ENCODE data around the gene FAM184B.

FAM184B gene

DNA sequence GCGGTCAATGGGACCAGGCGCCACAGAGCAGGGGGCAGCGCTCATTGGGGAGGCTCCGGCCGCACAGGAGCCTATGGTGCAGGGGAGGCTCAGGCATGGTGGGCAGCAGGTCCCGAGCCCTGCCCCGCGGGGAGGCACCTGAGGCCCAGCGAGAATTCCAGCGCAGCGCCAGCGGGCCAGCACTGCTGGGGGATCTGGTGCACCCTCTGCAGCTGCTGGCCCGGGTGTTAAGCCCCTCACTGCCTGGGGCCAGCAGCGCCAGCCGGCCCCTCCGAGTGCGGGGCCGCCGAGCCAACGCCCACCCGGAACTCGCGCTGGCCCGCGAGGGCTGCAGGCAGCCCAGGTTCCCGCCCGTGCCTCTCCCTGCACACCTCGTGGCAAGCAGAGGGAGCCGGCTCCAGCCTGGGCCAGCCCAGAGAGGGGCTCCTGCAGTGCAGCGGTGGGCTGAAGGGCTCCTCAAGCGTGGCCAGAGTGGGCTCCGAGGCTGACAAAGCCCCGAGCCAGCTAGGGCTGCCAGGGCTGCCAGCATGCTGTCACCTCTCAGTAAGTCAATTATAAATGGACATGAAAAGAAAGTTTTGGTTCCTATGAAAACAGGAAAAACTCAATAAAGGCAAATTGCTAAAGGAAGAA, 14.5 kb downstream of the FAM184B start:
- Histone ChIP-seq H3K36me3 (replicated peaks; ENCODE audit: insufficient read depth, low read length) (no peaks in the 10 kb centered on the region), H3F3A (ENCODE audit: insufficient read depth, low read length) (no peaks in the 10 kb centered on the region), H3K4me2 (ENCODE audit: low read depth, low read length) (no peak overlapping the region), H2AFZ (ENCODE audit: low read length) (no peak overlapping the region), H3K27me3 (replicated peaks; ENCODE audit: insufficient read depth, low read length) (no peaks in the 10 kb centered on the region), H3K79me2 (ENCODE audit: low read length) (no peaks in the 10 kb centered on the region), H3K9me3 (replicated peaks; ENCODE audit: insufficient read depth, low read length) (no peaks in the 10 kb centered on the region), H3K9me2 (replicated peaks; ENCODE audit: insufficient read depth, low read length) (no peaks in the 10 kb centered on the region), H4K20me1 (ENCODE audit: insufficient read depth, low read length) (no peaks in the 10 kb centered on the region), H3K9ac (ENCODE audit: low read length) (no peak overlapping the region), H3K4me1 (ENCODE audit: low read length) (no peaks in the 10 kb centered on the region), H3K4me3 (ENCODE audit: low read length) (no peak overlapping the region), H3K27ac (ENCODE audit: low read length) (no peak overlapping the region)
- no peak for DNase-seq
- TF ChIP-seq, protein P1, sequence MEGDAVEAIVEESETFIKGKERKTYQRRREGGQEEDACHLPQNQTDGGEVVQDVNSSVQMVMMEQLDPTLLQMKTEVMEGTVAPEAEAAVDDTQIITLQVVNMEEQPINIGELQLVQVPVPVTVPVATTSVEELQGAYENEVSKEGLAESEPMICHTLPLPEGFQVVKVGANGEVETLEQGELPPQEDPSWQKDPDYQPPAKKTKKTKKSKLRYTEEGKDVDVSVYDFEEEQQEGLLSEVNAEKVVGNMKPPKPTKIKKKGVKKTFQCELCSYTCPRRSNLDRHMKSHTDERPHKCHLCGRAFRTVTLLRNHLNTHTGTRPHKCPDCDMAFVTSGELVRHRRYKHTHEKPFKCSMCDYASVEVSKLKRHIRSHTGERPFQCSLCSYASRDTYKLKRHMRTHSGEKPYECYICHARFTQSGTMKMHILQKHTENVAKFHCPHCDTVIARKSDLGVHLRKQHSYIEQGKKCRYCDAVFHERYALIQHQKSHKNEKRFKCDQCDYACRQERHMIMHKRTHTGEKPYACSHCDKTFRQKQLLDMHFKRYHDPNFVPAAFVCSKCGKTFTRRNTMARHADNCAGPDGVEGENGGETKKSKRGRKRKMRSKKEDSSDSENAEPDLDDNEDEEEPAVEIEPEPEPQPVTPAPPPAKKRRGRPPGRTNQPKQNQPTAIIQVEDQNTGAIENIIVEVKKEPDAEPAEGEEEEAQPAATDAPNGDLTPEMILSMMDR (IDR thresholded peaks at IDR 0.05; ENCODE audit: low read length): no peak

DNA sequence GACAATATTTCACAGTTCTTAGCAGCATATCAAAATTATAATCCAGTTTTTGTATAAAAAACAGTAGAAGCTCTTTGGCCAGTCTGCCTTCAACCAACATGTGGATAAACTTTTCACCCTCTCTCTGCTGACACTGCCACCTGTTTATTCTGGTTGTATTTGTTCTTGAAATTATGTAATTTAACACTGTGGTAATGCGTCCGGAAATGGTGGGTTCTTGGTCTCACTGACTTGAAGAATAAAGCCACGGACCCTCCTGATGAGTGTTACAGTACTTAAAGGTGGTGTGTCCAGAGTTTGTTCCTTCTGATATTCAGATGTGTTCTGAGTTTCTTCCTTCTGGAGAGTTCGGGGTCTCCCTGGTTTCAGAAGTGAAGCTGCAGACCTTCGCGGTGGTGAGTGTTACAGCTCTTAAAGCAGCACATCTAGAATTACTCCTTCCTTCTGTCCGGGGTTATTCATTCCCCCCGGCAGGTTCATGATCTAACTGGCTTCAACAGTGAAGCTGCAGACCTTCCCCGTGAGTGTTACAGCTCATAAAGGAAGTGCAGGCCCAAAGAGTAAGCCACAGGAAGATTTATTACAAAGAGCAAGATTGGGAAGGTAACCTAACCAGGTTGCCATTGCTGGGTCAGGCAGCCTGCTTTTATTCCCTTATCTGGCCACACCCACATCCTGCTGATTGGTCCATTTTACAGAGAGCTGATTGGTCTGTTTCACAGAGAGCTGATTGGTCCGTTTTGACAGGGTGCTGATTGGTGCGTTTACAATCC, 15.7 kb downstream of the FAM184B start:
- H3K9ac ChIP-seq (ENCODE audit: low read length): no peak overlapping the region
- H3F3A ChIP-seq (ENCODE audit: insufficient read depth, low read length): no peaks in the 10 kb centered on the region
- no peak overlapping the region for H2AFZ ChIP-seq (ENCODE audit: low read length)
- TF ChIP-seq EZH2phosphoT487 (IDR thresholded peaks at IDR 0.05; ENCODE audit: low read length) (no peak), EZH2 (optimal IDR thresholded peaks at IDR 0.05; ENCODE audit: low read depth, low read length) (no peak)
- TF ChIP-seq, protein P1 (IDR thresholded peaks at IDR 0.05; ENCODE audit: low read length): no peak
- H3K4me3 ChIP-seq (ENCODE audit: low read length): no peak overlapping the region
- no peaks in the 10 kb centered on the region for H3K27me3 ChIP-seq (replicated peaks; ENCODE audit: insufficient read depth, low read length)
- H3K4me1 ChIP-seq (ENCODE audit: low read length): no peaks in the 10 kb centered on the region
- H3K9me2 ChIP-seq (replicated peaks; ENCODE audit: insufficient read depth, low read length): no peaks in the 10 kb centered on the region
- no peak overlapping the region for H3K4me2 ChIP-seq (ENCODE audit: low read depth, low read length)
- no peak overlapping the region for H3K27ac ChIP-seq (ENCODE audit: low read length)
- no peaks in the 10 kb centered on the region for H3K9me3 ChIP-seq (replicated peaks; ENCODE audit: insufficient read depth, low read length)
- no peaks in the 10 kb centered on the region for H3K79me2 ChIP-seq (ENCODE audit: low read length)
- no peaks in the 10 kb centered on the region for H4K20me1 ChIP-seq (ENCODE audit: insufficient read depth, low read length)
- no peaks in the 10 kb centered on the region for H3K36me3 ChIP-seq (replicated peaks; ENCODE audit: insufficient read depth, low read length)
- no peak for DNase-seq

DNA sequence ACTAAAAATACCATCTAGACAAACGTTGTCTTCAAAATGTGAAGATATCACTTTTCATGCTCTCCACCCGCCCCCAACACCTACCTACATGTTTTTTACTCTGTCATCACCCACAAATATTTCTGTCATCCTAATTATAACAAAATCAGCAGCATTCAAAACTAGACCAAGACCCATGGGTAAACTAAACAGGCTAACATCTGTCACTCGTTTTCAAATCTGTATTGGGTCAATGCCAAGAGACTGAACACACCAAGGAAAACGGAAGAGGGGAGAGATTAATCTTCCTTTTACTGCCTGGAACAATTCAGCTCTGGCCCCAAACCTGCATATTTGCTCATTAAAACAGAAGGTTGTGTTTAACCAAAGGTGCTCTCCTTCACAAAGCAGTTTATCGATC, 17.5 kb downstream of the FAM184B start:
- no peaks in the 10 kb centered on the region for H3K9me2 ChIP-seq (replicated peaks; ENCODE audit: insufficient read depth, low read length)
- TF ChIP-seq, protein P1 (IDR thresholded peaks at IDR 0.05; ENCODE audit: low read length): no peak
- TF ChIP-seq EZH2phosphoT487 (IDR thresholded peaks at IDR 0.05; ENCODE audit: low read length) (no peak), EZH2 (optimal IDR thresholded peaks at IDR 0.05; ENCODE audit: low read depth, low read length) (no peak)
- no peaks in the 10 kb centered on the region for H3K27me3 ChIP-seq (replicated peaks; ENCODE audit: insufficient read depth, low read length)
- no peak overlapping the region for H3K4me2 ChIP-seq (ENCODE audit: low read depth, low read length)
- H3F3A ChIP-seq (ENCODE audit: insufficient read depth, low read length): no peaks in the 10 kb centered on the region
- H3K79me2 ChIP-seq (ENCODE audit: low read length): no peaks in the 10 kb centered on the region
- no peaks in the 10 kb centered on the region for H3K4me1 ChIP-seq (ENCODE audit: low read length)
- no peak overlapping the region for H3K27ac ChIP-seq (ENCODE audit: low read length)
- H3K4me3 ChIP-seq (ENCODE audit: low read length): no peak overlapping the region
- H3K36me3 ChIP-seq (replicated peaks; ENCODE audit: insufficient read depth, low read length): no peaks in the 10 kb centered on the region
- H4K20me1 ChIP-seq (ENCODE audit: insufficient read depth, low read length): no peaks in the 10 kb centered on the region
- no peaks in the 10 kb centered on the region for H3K9me3 ChIP-seq (replicated peaks; ENCODE audit: insufficient read depth, low read length)
- no peak overlapping the region for H2AFZ ChIP-seq (ENCODE audit: low read length)
- no peak for DNase-seq
- no peak overlapping the region for H3K9ac ChIP-seq (ENCODE audit: low read length)
